ENCODE data around the gene DAB1. TPM values are rescaled to one million over a fixed set of nuclear protein-coding genes. Genes with fewer than 3 reads are reported as not detected.

DAB1 gene
- polyA plus RNA-seq, 3 donors, result not detected

GRCh38 chr1:57003398-57004139 is 420.3 kb downstream of the DAB1 start:
- no peak overlapping the region for H3K9ac ChIP-seq (ENCODE audit: insufficient read depth, low read length, poor library complexity, severe bottlenecking)
- intact Hi-C loops (cut with micrococcal nuclease), result no loop called here
- H3K4me1 ChIP-seq (ENCODE audit: control insufficient read depth in 1 of 2, insufficient read depth in 2 of 2, low read length in 2 of 2), result no peaks in the 10 kb centered on the region
- no peaks in the 10 kb centered on the region for H3K36me3 Mint-ChIP-seq
- no peaks in the 10 kb centered on the region for H3K79me2 ChIP-seq (ENCODE audit: insufficient read depth, low read length)
- H3K27me3 ChIP-seq (ENCODE audit: control insufficient read depth in 2 of 2, insufficient read depth in 2 of 2, low read length in 2 of 2), result no peaks in the 10 kb centered on the region
- H3K4me3 ChIP-seq (replicated peaks in 1 of 3; ENCODE audit: low read depth in 2 of 3, low read length in 3 of 3), result no peak overlapping the region
- H4K20me1 ChIP-seq (ENCODE audit: insufficient read depth, low read length), result no peaks in the 10 kb centered on the region
- no peak overlapping the region for H3K4me3 Mint-ChIP-seq
- TF ChIP-seq, protein P1, sequence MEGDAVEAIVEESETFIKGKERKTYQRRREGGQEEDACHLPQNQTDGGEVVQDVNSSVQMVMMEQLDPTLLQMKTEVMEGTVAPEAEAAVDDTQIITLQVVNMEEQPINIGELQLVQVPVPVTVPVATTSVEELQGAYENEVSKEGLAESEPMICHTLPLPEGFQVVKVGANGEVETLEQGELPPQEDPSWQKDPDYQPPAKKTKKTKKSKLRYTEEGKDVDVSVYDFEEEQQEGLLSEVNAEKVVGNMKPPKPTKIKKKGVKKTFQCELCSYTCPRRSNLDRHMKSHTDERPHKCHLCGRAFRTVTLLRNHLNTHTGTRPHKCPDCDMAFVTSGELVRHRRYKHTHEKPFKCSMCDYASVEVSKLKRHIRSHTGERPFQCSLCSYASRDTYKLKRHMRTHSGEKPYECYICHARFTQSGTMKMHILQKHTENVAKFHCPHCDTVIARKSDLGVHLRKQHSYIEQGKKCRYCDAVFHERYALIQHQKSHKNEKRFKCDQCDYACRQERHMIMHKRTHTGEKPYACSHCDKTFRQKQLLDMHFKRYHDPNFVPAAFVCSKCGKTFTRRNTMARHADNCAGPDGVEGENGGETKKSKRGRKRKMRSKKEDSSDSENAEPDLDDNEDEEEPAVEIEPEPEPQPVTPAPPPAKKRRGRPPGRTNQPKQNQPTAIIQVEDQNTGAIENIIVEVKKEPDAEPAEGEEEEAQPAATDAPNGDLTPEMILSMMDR (IDR thresholded peaks at IDR 0.05), result no peak
- no peak overlapping the region for H3K27ac ChIP-seq (ENCODE audit: low read depth in 1 of 2, low read length in 2 of 2)
- H3K27ac Mint-ChIP-seq, result no peak overlapping the region
- DNase-seq, result no peak
- WGBS (ENCODE audit: insufficient coverage), result 61% methylated on average over 2 of the region's 4 CpGs
- peaks cover 0 to 9% (median 3%) of the 10 kb centered on the region in 7 donors for H3K9me3 Mint-ChIP-seq
- H3K4me1 Mint-ChIP-seq, result no peaks in the 10 kb centered on the region
- peaks cover 0 to 3% (median 0%) of the 10 kb centered on the region in 3 donors for H3K27me3 Mint-ChIP-seq (ENCODE audit: low read depth in 3 of 3)
- H2AFZ ChIP-seq (ENCODE audit: insufficient read depth, low read depth, low read length, poor library complexity, severe bottlenecking), result no peak overlapping the region
- no peaks in the 10 kb centered on the region for H3K9me3 ChIP-seq (replicated peaks in 1 of 2; ENCODE audit: control insufficient read depth in 1 of 2, insufficient read depth in 1 of 2, low read length in 2 of 2)
- H3K4me2 ChIP-seq (replicated peaks; ENCODE audit: extremely low read depth, low read length, poor library complexity, severe bottlenecking), result no peak overlapping the region
- no peaks in the 10 kb centered on the region for H3K36me3 ChIP-seq (replicated peaks in 1 of 2; ENCODE audit: control insufficient read depth in 1 of 2, insufficient read depth in 2 of 2, low read length in 2 of 2)

DNA sequence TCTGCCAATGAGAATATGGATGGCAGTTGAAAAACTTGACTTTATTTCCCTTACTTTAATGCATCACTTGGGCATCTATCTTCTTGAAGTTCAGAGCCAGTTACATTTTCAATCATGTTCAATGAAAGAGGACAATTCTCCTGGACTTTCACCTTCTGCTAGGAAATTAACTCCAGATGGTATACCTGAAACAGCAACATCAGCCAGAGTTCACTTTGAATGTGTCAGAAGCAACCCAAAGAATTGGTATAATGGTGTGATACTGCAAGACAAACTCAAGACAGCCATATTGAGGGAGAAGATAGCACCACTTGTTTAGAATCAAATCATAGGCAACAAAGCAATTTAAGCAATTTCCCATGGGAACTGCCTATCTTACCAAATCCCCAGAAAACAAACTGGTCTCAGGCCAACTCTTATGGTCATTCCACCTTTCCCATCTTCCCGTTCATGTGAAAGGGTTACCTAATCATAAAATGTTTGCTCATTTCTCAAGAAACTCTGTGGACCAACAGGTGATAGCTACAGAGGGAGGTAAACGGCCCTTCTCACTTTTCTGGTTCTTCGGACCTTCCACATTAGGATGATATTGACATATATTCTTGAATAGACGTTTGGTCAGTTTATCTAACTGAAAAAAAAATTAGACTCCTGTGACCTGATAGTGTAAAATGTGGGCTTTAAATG is 428.3 kb downstream of the DAB1 start:
- Histone ChIP-seq H3K27me3 (ENCODE audit: control insufficient read depth in 2 of 2, insufficient read depth in 2 of 2, low read length in 2 of 2) (no peaks in the 10 kb centered on the region), H3K27ac (ENCODE audit: low read depth in 1 of 2, low read length in 2 of 2) (no peak overlapping the region), H3K4me3 (replicated peaks in 1 of 3; ENCODE audit: low read depth in 2 of 3, low read length in 3 of 3) (no peak overlapping the region), H4K20me1 (ENCODE audit: insufficient read depth, low read length) (no peaks in the 10 kb centered on the region), H3K9ac (ENCODE audit: insufficient read depth, low read length, poor library complexity, severe bottlenecking) (no peak overlapping the region), H3K4me2 (replicated peaks; ENCODE audit: extremely low read depth, low read length, poor library complexity, severe bottlenecking) (no peak overlapping the region), H3K9me3 (replicated peaks in 1 of 2; ENCODE audit: control insufficient read depth in 1 of 2, insufficient read depth in 1 of 2, low read length in 2 of 2) (no peaks in the 10 kb centered on the region), H3K4me1 (ENCODE audit: control insufficient read depth in 1 of 2, insufficient read depth in 2 of 2, low read length in 2 of 2) (no peaks in the 10 kb centered on the region), H3K36me3 (replicated peaks in 1 of 2; ENCODE audit: control insufficient read depth in 1 of 2, insufficient read depth in 2 of 2, low read length in 2 of 2) (no peaks in the 10 kb centered on the region), H3K79me2 (ENCODE audit: insufficient read depth, low read length) (no peaks in the 10 kb centered on the region), H2AFZ (ENCODE audit: insufficient read depth, low read depth, low read length, poor library complexity, severe bottlenecking) (no peak overlapping the region)
- intact Hi-C loops (cut with micrococcal nuclease), result no loop called here
- Mint-ChIP-seq H3K4me1 (no peaks in the 10 kb centered on the region), H3K27ac (no peak overlapping the region), H3K4me3 (no peak overlapping the region), H3K27me3 (ENCODE audit: low read depth in 3 of 3) (no peaks in the 10 kb centered on the region), H3K36me3 (no peaks in the 10 kb centered on the region), H3K9me3 (peaks cover 0 to 3% (median 1%) of the 10 kb centered on the region in 7 donors)
- TF ChIP-seq, protein P1 (IDR thresholded peaks at IDR 0.05), result no peak
- no peak for DNase-seq
- WGBS (ENCODE audit: insufficient coverage), result 100% methylated on average over 1 of the region's 4 CpGs

Data from CD14-positive monocyte (primary cell).